Heart left ventricle (tissue), 16 donors: ENCODE results near the gene NAA38. TPM values are rescaled to one million over a fixed set of nuclear protein-coding genes. Genes with fewer than 3 reads are reported as not detected.
A peak's percentile ranks its signal among the peaks of the same experiment; 100 is the strongest.

ENCODE experiments used
- ATAC-seq, 4 donors: fragments of 200-7000 bp; cut with Tn5 transposase; one replicate each; pipeline ENCODE4 v1.9.1; 2020 to 2022; ENCODE audit warnings: moderate library complexity in 4 of 4, mild to moderate bottlenecking in 3 of 4, moderate number of reproducible peaks in 1 of 4
- DNase-seq, 5 donors: peaks; one replicate each; pipeline ENCODE4 v3.0.0-alpha.2; 2020
- H3K27ac ChIP-seq, 12 donors: fragments of 200-600 bp; sonication (generic) in 4 of 12; one replicate each; pipeline versions ENCODE4 v1.5.0 to v1.8.0; 2016 to 2022; ENCODE audit warnings: mild to moderate bottlenecking in 2 of 12
- H3K27me3 ChIP-seq, 9 donors: fragments of 200-600 bp; sonication (generic) in 2 of 9; one replicate each; pipeline versions ENCODE4 v1.5.1 to v1.8.0; 2016 to 2022; ENCODE audit warnings: mild to moderate bottlenecking in 3 of 9
- H3K36me3 ChIP-seq, 9 donors: fragments of 200-600 bp; sonication (generic) in 2 of 9; one replicate each; pipeline versions ENCODE4 v1.5.0 to v1.8.0; 2018 to 2022; ENCODE audit warnings: mild to moderate bottlenecking in 2 of 9
- H3K4me1 ChIP-seq, 12 donors: fragments of 200-600 bp; sonication (generic) in 4 of 12; one replicate each; pipeline versions ENCODE4 v1.5.0 to v1.8.0; 2016 to 2022; ENCODE audit warnings: mild to moderate bottlenecking in 3 of 12
- H3K4me3 ChIP-seq, 12 donors: fragments of 200-600 bp; sonication (generic) in 4 of 12; one replicate each; pipeline versions ENCODE4 v1.5.0 to v1.8.0; 2017 to 2022; ENCODE audit warnings: mild to moderate bottlenecking in 9 of 12, moderate library complexity in 4 of 12
- H3K9me3 ChIP-seq, 12 donors: fragments of 200-600 bp; sonication (generic) in 4 of 12; one replicate each; pipeline versions ENCODE4 v1.5.0 to v1.8.0; 2016 to 2022; ENCODE audit warnings: mild to moderate bottlenecking in 1 of 12
- POLR2A ChIP-seq, 2 donors: fragments of 450-650 bp; IDR thresholded peaks; one replicate each; pipeline ENCODE4 v1.6.1; 2017; ENCODE audit warnings: antibody characterized with exemption in 2 of 2, mild to moderate bottlenecking in 2 of 2, moderate library complexity in 2 of 2
- WGBS, 4 donors: extraction: QIAGEN DNeasy Blood & Tissue Kit in 2 of 4; methylation state at CpG; one replicate each; pipeline versions ENCODE4 v1.1.5 to v1.1.7; 2013 to 2018; 5-methylcytosine and 5-hydroxymethylcytosine counted together
- intact Hi-C, 10 donors: fragments of 100-400 bp; cut with DNase I; formaldehyde crosslinking; loops; one replicate each; pipeline versions ENCODE4 v1.11.1 to v1.14.2; 2022
- polyA plus RNA-seq, 2 donors: library from polyadenylated mRNA; stranded (reverse); fragments of 200-250 nt; gene quantifications; one replicate each; pipeline ENCODE4 v1.2.3, GENCODE V29; 2013
- total RNA-seq, 9 donors: library from RNA; depleted of rRNA in 2 of 9; stranded (reverse); fragments of >200 nt in 2 of 9; fragmentation: NEBNext Ultra II Directional in 3 of 9; extraction: Animal tissue kit (Norgen Biotek cat#: 25700) in 3 of 9; gene quantifications; one replicate each; pipeline versions ENCODE4 v1.1.0 to v1.2.4, GENCODE V29; 2016 to 2023
- TF ChIP-seq, protein P1 (sequence below), 12 donors: fragments of 200-600 bp; sonication (generic) in 4 of 12; IDR thresholded peaks; one replicate each; pipeline versions ENCODE4 v1.5.0 to v1.8.0; 2018 to 2022; ENCODE audit warnings: antibody characterized with exemption in 12 of 12, mild to moderate bottlenecking in 5 of 12
- donor health status: ischemic (EF 13 %, LVEDD 7.1; RV severe dilation, severe dysfunction).
- donor health status: healthy with polysubstance abuse.
- donor health status: DM: no; HTN: yes; CAD: no.
- donor health status: DM: no; HTN: no; CAD: no.
- donor health status: ischemic (EF 25% LVEDD 6.9; RV normal size, moderate dysfunction).
- donor health status: ischemic (EF 25% LVEDD 5.7; RV mildly dilated, moderate dysfunction).
- donor health status: healthy.
- donor health status: DM: yes; HTN: yes; CAD: no.
- donor health status: ischemic (EF 35%, LVEDD 5.7; RV mildly dilated, moderate dysfunction).
- donor health status: nonischemic (EF 11% LVEDD 7.7; RV severe dilation, severe dysfunction).
- donor health status: DM: yes; HTN: yes; CAD: no.
- donor health status: PGD.
- donor health status: ischemic (EF 29% LVEDD 5.4; RV normal size, mild dysfunction).
- donor health status: nonischemic (EF 23%, LVEDD 6.1; RV moderate dilation, normal function).

NAA38 gene
- total and polyA plus RNA-seq, 11 donors, result 60.9 to 179 (median 74.2) TPM

DNA sequence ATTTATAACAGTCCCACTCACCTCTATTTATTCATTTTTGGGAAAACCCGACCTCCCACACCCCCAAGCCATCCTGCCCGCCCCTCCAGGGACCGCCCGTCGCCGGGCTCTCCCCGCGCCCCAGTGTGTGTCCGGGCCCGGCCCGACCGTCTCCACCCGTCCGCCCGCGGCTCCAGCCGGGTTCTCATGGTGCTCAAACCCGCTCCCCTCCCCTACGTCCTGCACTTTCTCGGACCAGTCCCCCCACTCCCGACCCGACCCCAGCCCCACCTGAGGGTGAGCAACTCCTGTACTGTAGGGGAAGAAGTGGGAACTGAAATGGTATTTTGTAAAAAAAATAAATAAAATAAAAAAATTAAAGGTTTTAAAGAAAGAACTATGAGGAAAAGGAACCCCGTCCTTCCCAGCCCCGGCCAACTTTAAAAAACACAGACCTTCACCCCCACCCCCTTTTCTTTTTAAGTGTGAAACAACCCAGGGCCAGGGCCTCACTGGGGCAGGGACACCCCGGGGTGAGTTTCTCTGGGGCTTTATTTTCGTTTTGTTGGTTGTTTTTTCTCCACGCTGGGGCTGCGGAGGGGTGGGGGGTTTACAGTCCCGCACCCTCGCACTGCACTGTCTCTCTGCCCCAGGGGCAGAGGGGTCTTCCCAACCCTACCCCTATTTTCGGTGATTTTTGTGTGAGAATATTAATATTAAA, 3.1 kb downstream of the NAA38 start:
- peaks cover 0 to 53% (median 37%) of the 10 kb centered on the region in 12 donors for H3K4me1 ChIP-seq
- peaks cover 3 to 52% (median 48%) of the 10 kb centered on the region in 9 donors for H3K36me3 ChIP-seq
- no peaks in the 10 kb centered on the region for H3K27me3 ChIP-seq
- intact Hi-C loops, result loop anchor here in 9 of 10 donors (5.0 to 10.0 kb wide), 4 partner anchors 37 to 301 kb away; partner anchors contain the start of gene PER1 (in 1 of the 9)
- peak overlapping the region; percentile 68 to 97 (median 92) for H3K27ac ChIP-seq
- H3K4me3 ChIP-seq, result peak overlapping the region in 11 of 12 donors; percentile 49 to 85 (median 68)
- ATAC-seq (no peak), DNase-seq (no peak)
- H3K9me3 ChIP-seq, result no peaks in the 10 kb centered on the region
- 54 to 65% (median 62%) methylated on average over 31 of the region's 31 CpGs for WGBS, 4 donors
- TF ChIP-seq POLR2A (IDR thresholded peaks at IDR 0.05), result no peak
- TF ChIP-seq, protein P1, sequence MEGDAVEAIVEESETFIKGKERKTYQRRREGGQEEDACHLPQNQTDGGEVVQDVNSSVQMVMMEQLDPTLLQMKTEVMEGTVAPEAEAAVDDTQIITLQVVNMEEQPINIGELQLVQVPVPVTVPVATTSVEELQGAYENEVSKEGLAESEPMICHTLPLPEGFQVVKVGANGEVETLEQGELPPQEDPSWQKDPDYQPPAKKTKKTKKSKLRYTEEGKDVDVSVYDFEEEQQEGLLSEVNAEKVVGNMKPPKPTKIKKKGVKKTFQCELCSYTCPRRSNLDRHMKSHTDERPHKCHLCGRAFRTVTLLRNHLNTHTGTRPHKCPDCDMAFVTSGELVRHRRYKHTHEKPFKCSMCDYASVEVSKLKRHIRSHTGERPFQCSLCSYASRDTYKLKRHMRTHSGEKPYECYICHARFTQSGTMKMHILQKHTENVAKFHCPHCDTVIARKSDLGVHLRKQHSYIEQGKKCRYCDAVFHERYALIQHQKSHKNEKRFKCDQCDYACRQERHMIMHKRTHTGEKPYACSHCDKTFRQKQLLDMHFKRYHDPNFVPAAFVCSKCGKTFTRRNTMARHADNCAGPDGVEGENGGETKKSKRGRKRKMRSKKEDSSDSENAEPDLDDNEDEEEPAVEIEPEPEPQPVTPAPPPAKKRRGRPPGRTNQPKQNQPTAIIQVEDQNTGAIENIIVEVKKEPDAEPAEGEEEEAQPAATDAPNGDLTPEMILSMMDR (IDR thresholded peaks at IDR 0.05), result no peak

DNA sequence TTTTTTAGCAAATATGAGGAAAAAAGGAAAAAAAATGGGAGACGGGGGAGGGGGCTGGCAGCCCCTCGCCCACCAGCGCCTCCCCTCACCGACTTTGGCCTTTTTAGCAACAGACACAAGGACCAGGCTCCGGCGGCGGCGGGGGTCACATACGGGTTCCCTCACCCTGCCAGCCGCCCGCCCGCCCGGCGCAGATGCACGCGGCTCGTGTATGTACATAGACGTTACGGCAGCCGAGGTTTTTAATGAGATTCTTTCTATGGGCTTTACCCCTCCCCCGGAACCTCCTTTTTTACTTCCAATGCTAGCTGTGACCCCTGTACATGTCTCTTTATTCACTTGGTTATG, 3.7 kb downstream of the NAA38 start:
- H3K4me3 ChIP-seq, result peak overlapping the region in 9 of 12 donors; percentile 18 to 85 (median 68)

DNA sequence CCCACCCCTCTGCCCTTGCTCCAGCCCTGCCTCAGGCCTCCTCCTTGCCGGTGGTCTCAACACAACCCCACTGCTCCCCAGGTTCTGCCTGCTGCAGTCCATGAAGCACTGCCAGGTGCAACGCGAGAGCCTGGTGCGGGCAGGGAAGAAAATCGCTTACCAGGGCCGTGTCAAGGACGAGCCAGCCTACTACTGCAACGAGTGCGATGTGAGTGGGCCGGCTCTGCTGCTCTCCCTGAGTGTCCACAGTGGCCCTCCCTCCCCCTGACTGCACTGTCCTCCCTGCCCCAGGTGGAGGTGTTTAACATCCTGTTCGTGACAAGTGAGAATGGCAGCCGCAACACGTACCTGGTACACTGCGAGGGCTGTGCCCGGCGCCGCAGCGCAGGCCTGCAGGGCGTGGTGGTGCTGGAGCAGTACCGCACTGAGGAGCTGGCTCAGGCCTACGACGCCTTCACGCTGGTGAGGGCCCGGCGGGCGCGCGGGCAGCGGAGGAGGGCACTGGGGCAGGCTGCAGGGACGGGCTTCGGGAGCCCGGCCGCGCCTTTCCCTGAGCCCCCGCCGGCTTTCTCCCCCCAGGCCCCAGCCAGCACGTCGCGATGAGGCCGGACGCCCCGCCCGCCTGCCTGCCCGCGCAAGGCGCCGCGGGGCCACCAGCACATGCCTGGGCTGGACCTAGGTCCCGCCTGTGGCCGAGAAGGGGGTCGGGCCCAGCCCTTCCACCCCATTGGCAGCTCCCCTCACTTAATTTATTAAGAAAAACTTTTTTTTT, 4.3 kb downstream of the NAA38 start:
- no peaks in the 10 kb centered on the region for H3K9me3 ChIP-seq
- WGBS, 4 donors, result 66 to 77% (median 69%) methylated on average over 44 to 51 of the region's 51 CpGs
- peak in 1 of 5 donors; percentile 40 for DNase-seq
- no peaks in the 10 kb centered on the region for H3K27me3 ChIP-seq
- peak overlapping the region in 11 of 12 donors; percentile 68 to 95 (median 91) for H3K27ac ChIP-seq
- intact Hi-C loops, result loop anchor here (1.0 to 10.0 kb wide), 6 partner anchors 19 to 302 kb away; partner anchors contain the start of genes KDM6B (in 1 of the 10) and PER1 (in 1 of the 10)
- no peak for ATAC-seq
- peak overlapping the region in 8 of 12 donors; percentile 18 to 85 (median 68) for H3K4me3 ChIP-seq
- TF ChIP-seq, protein P1 (IDR thresholded peaks at IDR 0.05), result no peak
- TF ChIP-seq POLR2A (IDR thresholded peaks at IDR 0.05), result no peak
- peaks cover 3 to 61% (median 55%) of the 10 kb centered on the region in 9 donors for H3K36me3 ChIP-seq
- peaks cover 0 to 43% (median 27%) of the 10 kb centered on the region in 12 donors for H3K4me1 ChIP-seq

More for the DNA sequence above, 3.7 kb downstream of the NAA38 start:
- ATAC-seq (no peak), DNase-seq (no peak)
- Histone ChIP-seq H3K27me3 (no peaks in the 10 kb centered on the region), H3K27ac (peak overlapping the region in 11 of 12 donors; percentile 68 to 95 (median 91)), H3K4me1 (peaks cover 0 to 48% (median 33%) of the 10 kb centered on the region in 12 donors), H3K9me3 (no peaks in the 10 kb centered on the region), H3K36me3 (peaks cover 3 to 58% (median 51%) of the 10 kb centered on the region in 9 donors)
- no peak for TF ChIP-seq POLR2A (IDR thresholded peaks at IDR 0.05)
- TF ChIP-seq, protein P1 (IDR thresholded peaks at IDR 0.05), result no peak
- WGBS, 4 donors, result 60 to 75% (median 68%) methylated on average over 21 of the region's 21 CpGs
- intact Hi-C loops, result loop anchor here (2.0 to 10.0 kb wide), 5 partner anchors 31 to 301 kb away; partner anchors contain the start of gene PER1 (in 1 of the 10)
